Loucy (cell line): ENCODE measurements around the gene NSD2.

Source experiments
- CTCF ChIP-seq: fragments of 200-600 bp; sonication (generic); conservative IDR thresholded peaks from 2 replicates; pipeline ENCODE4 v1.5.1; 2014; ENCODE audit warnings: mild to moderate bottlenecking, antibody characterized with exemption, low read length
- EZH2phosphoT487 ChIP-seq: fragments of 200-600 bp; IDR thresholded peaks from 2 replicates; pipeline ENCODE4 v1.6.1; 2018; ENCODE audit warnings: antibody characterized with exemption, mild to moderate bottlenecking, moderate library complexity, borderline replicate concordance

GRCh38 chr4:1842339-1842895, 28.8 kb upstream of the NSD2 start:
- no peak for TF ChIP-seq CTCF
- TF ChIP-seq EZH2phosphoT487: no peak
